Small intestine (tissue), 7 donors: ENCODE data around the gene PIGB. TPM values are rescaled to one million over a fixed set of nuclear protein-coding genes. Genes with fewer than 3 reads are reported as not detected.

Experiments used
- DNase-seq, 2 donors: peaks; one replicate each; pipeline versions ENCODE4 v3.0.0 to v3.0.0-alpha.2; 2013
- FAIRE-seq: peaks from 2 replicates; lab custom pipeline; 2012; peaks lifted over from hg19 to GRCh38; lab: Jason Lieb, UNC
- H3K27ac ChIP-seq, 3 donors: one replicate each; pipeline ENCODE4 v1.5.1; 2013; ENCODE audit warnings: low read length in 2 of 3, mild to moderate bottlenecking in 2 of 3, control low read depth in 1 of 3, inconsistent platforms in 1 of 3, low read depth in 1 of 3, moderate library complexity in 1 of 3
- H3K27me3 ChIP-seq, 3 donors: one replicate each; pipeline ENCODE4 v1.6.1; 2013; ENCODE audit warnings: low read length in 3 of 3, inconsistent platforms in 1 of 3; ENCODE audit not compliant: control insufficient read depth in 3 of 3, insufficient read depth in 3 of 3
- H3K36me3 ChIP-seq, 3 donors: one replicate each; pipeline ENCODE4 v1.6.1; 2013; ENCODE audit warnings: low read length in 3 of 3, inconsistent platforms in 1 of 3, low read depth in 1 of 3, mild to moderate bottlenecking in 1 of 3, moderate library complexity in 1 of 3; ENCODE audit not compliant: control insufficient read depth in 3 of 3, insufficient read depth in 2 of 3
- H3K4me1 ChIP-seq, 3 donors: one replicate each; pipeline ENCODE4 v1.6.1; 2013; ENCODE audit warnings: low read length in 2 of 3, inconsistent platforms in 1 of 3, low read depth in 1 of 3, mild to moderate bottlenecking in 1 of 3, moderate library complexity in 1 of 3; ENCODE audit not compliant: control insufficient read depth in 3 of 3, insufficient read depth in 2 of 3
- H3K4me3 ChIP-seq, 3 donors: one replicate each; pipeline ENCODE4 v1.5.1; 2013; ENCODE audit warnings: low read length in 3 of 3, control low read depth in 1 of 3, inconsistent platforms in 1 of 3, low read depth in 1 of 3, mild to moderate bottlenecking in 1 of 3, moderate library complexity in 1 of 3
- H3K9me3 ChIP-seq, 2 donors: one replicate each; pipeline ENCODE4 v1.6.1; 2013; ENCODE audit warnings: low read depth in 1 of 2, low read length in 1 of 2; ENCODE audit not compliant: control insufficient read depth in 2 of 2, insufficient read depth in 1 of 2
- WGBS, 3 donors: extraction: QIAGEN DNeasy Blood & Tissue Kit; methylation state at CpG; one replicate each; pipeline ENCODE4 v1.1.7; 2013; 5-methylcytosine and 5-hydroxymethylcytosine counted together
- polyA plus RNA-seq, 4 donors: library from polyadenylated mRNA; stranded (reverse) in 3 of 4; unstranded in 1 of 4; fragments of 200-250 nt in 3 of 4; fragments of 120-200 nt in 1 of 4; gene quantifications; one replicate each; pipeline versions ENCODE4 v1.2.1 to v1.2.3, GENCODE V29; 2013
- donor health status: healthy with polysubstance abuse.
- donor health status: control.
- donor health status: control.
- donor health status: Bipolar disorder and iron deficiency.
- donor health status: healthy.

Gene PIGB
- polyA plus RNA-seq, 4 donors = 9.7 to 20.1 (median 12.6) TPM

DNA sequence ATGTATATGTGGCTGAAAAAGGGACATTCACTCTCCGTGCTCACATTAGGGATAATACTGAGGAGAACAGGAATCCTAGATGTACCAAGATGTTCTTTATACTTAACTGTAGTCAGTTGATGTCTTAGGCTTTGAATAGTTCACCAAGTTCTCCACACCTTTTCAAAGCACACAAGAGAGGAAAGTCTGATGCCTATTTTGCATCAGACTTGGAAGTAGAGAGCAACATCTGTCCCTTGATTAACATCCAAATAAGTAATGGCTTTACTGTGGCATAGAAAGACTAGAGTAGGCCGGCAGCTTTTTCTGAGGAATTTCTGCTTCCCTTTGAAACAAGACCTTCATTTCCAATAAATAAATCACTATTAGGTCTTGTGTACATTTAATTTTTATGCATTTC is 34.0 kb downstream of the PIGB start:
- Histone ChIP-seq H3K9me3 (no peaks in the 10 kb centered on the region), H3K27me3 (no peaks in the 10 kb centered on the region), H3K4me3 (no peak overlapping the region), H3K27ac (no peak overlapping the region), H3K36me3 (peaks cover 0 to 9% (median 5%) of the 10 kb centered on the region in 3 donors), H3K4me1 (no peaks in the 10 kb centered on the region)
- FAIRE-seq = no peak
- 77 to 94% (median 88%) methylated on average over 2 of the region's 2 CpGs for WGBS, 3 donors
- DNase-seq = no peak

DNA sequence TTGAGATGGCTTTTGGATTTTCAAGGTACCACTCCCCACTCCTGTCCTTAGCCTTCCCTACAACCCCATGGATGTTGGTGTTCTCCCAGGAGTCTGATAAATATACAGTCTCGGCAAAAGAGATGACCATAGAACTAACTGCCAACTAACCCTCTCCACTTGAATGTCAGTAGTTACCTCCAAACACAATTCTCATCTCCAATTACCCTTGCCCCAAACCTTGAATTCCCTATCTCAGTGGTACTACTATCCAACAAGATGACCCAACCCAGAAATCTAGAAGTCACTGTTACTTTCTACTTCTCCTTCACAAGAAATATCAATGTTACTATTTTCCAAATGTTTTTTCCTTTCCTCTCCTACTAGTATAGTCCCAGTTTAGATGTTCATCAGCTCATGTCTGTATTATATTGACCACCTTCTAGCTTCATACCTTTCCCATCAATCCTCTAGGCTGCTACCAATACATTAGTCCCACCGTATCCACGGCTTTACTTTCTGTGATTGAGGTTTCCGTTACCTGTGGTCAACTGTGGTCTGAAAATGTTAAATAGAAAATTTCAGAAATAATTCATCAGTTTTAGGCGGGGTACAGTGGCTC is 38.1 kb downstream of the PIGB start:
- H3K9me3 ChIP-seq = no peaks in the 10 kb centered on the region
- no peaks in the 10 kb centered on the region for H3K27me3 ChIP-seq
- H3K27ac ChIP-seq = no peak overlapping the region
- DNase-seq (no peak), FAIRE-seq (no peak)
- WGBS, 3 donors = 94 to 98% (median 97%) methylated on average over 5 of the region's 5 CpGs
- H3K36me3 ChIP-seq = peaks cover 0 to 8% (median 7%) of the 10 kb centered on the region in 3 donors
- H3K4me3 ChIP-seq = no peak overlapping the region
- H3K4me1 ChIP-seq = no peaks in the 10 kb centered on the region

DNA sequence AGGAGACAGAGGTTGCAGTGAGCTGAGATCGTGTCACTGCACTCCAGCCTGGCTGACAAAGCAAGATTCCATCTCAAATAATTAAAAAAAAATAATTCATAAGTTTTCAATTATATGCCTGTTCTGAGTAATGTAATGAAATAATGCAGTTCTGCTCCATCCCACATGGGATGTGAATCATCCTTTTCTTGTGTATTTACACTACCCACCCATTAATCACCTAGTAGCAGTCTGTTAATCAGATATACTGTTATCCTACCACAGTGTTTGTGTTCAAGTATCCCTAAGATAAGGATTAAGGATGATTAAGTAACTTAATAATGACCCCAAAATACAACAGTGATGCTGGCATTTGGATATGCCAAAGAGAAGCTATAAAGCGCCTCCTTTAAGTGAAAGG is 38.8 kb downstream of the PIGB start:
- Histone ChIP-seq H3K9me3 (no peaks in the 10 kb centered on the region), H3K4me3 (no peak overlapping the region), H3K4me1 (no peaks in the 10 kb centered on the region), H3K27me3 (no peaks in the 10 kb centered on the region), H3K27ac (no peak overlapping the region), H3K36me3 (peaks cover 0 to 8% (median 4%) of the 10 kb centered on the region in 3 donors)
- no peak for DNase-seq
- no peak for FAIRE-seq
- WGBS, 3 donors = 97 to 100% (median 99%) methylated on average over 2 of the region's 2 CpGs

DNA sequence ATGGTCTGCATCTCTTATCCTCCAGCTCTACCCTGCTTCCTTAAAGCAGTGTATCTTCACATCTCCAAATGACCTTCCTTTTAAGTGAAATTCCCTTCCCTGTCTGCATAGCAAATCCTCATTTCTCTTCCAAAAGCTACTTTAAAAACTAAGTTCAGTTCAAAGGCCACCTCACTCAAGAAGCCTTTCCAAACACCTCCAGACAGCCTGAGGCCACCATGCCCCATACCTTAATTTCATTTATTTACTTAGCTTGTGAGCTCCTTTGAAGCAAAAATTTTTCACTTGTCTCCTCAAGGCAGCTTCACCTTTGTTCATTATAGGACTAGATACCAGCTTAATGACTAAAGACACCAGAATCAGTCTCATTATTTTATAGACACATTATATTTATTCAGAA is 39.4 kb downstream of the PIGB start:
- H3K36me3 ChIP-seq = peaks cover 0 to 8% (median 4%) of the 10 kb centered on the region in 3 donors

DNA sequence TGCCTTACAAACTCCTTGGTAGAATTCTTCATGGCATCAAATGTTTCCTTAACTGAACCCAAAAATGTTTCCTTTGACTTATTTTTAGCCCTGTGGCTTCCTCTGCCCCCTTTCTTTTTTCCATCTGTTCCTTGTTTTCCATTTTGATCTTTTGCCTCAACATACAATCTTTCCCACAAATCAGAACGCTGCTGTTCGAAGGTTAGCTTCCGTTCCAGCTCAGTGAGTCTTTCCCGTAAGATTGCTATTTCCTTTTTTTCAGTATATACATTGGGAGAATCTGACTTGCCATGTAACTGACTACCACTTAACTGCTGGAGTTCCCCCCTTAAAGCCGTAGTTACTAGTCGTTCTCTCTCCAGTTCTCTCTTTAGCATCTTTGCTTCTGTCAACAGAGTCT is 41.2 kb downstream of the PIGB start:
- Histone ChIP-seq H3K27me3 (no peaks in the 10 kb centered on the region), H3K4me1 (no peaks in the 10 kb centered on the region), H3K9me3 (no peaks in the 10 kb centered on the region), H3K4me3 (no peak overlapping the region), H3K36me3 (peaks cover 3 to 10% (median 4%) of the 10 kb centered on the region in 3 donors), H3K27ac (no peak overlapping the region)
- 70 to 90% (median 80%) methylated on average over 6 of the region's 6 CpGs for WGBS, 3 donors
- DNase-seq = no peak
- no peak for FAIRE-seq

More for the DNA sequence above, 39.4 kb downstream of the PIGB start:
- Histone ChIP-seq H3K27me3 (no peaks in the 10 kb centered on the region), H3K27ac (no peak overlapping the region), H3K4me3 (no peak overlapping the region), H3K4me1 (no peaks in the 10 kb centered on the region), H3K9me3 (no peaks in the 10 kb centered on the region)
- DNase-seq (no peak), FAIRE-seq (no peak)

DNA sequence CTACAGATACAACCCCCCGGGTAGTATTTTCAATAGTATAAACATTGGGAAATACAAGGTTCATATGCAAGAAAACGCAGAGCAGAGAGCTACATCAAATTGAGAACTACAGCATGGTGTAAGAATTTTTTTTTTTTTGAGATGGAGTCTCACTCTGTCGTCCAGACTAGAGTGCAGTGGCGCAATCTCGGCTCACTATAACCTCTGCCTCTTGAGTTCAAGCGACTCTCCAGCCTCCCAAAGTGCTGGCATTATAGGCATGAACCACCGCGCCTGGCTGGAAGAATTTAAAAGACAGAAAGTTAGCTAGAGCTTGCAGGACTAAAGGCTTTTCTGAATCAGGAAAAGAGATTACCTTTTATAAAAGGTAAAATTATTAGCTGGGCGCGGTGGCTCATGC is 42.0 kb downstream of the PIGB start:
- H3K36me3 ChIP-seq = peaks cover 3 to 10% (median 4%) of the 10 kb centered on the region in 3 donors
- FAIRE-seq = no peak
- no peak for DNase-seq

DNA sequence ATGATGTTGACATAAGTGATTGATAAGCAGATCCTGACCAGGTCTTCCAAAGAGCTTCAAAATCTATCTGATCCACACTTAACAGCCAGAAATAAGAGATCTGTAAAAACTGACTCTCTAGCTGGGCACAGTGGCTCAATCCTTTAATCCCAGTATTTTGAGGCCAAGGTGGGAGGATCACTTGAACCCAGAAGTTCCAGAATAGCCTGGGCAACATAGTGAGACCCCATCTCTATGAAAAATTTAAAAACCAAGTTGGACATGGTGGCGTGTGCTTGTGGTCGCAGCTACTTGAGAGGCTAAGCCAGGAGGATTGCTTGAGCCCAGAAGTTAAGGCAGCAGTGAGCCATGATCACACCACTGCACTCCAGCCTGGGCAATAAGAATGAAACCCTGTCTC is 43.6 kb downstream of the PIGB start:
- H3K36me3 ChIP-seq = peaks cover 3 to 5% (median 4%) of the 10 kb centered on the region in 3 donors
- 98 to 100% (median 98%) methylated on average over 2 of the region's 2 CpGs for WGBS, 3 donors
- no peak overlapping the region for H3K4me3 ChIP-seq
- no peaks in the 10 kb centered on the region for H3K27me3 ChIP-seq
- no peaks in the 10 kb centered on the region for H3K9me3 ChIP-seq
- DNase-seq = no peak
- no peak overlapping the region for H3K27ac ChIP-seq
- no peak for FAIRE-seq
- H3K4me1 ChIP-seq = no peaks in the 10 kb centered on the region

More for the DNA sequence above, 42.0 kb downstream of the PIGB start:
- 93 to 99% (median 96%) methylated on average over 10 of the region's 10 CpGs for WGBS, 3 donors
- no peaks in the 10 kb centered on the region for H3K4me1 ChIP-seq
- H3K27me3 ChIP-seq = no peaks in the 10 kb centered on the region
- no peaks in the 10 kb centered on the region for H3K9me3 ChIP-seq
- H3K27ac ChIP-seq = no peak overlapping the region
- H3K4me3 ChIP-seq = no peak overlapping the region

DNA sequence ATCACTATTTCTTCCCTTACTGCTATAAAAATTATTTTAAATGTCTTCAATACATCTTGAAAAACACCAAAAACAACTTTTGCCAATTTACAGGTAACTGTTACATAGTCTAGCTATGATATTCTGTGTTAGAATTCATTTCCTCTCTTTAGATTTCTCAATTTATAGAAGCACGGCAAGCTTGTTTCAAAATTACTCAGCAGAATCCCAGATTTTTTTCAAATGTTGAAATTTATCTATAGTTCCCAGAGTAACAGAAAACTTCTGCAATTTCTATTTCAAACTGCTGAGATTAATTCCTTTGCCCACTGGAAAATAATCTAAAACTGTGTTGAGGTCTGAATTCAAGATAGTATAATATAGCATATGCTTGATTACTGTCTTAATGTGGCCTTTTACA is 48.0 kb downstream of the PIGB start:
- Histone ChIP-seq H3K4me3 (no peak overlapping the region), H3K4me1 (no peaks in the 10 kb centered on the region), H3K27me3 (no peaks in the 10 kb centered on the region), H3K9me3 (no peaks in the 10 kb centered on the region), H3K27ac (no peak overlapping the region), H3K36me3 (peaks cover 1 to 5% (median 4%) of the 10 kb centered on the region in 3 donors)
- 71 to 94% (median 74%) methylated on average over 1 of the region's 1 CpG for WGBS, 3 donors
- FAIRE-seq (no peak), DNase-seq (no peak)
